GM23248 (cell line): Measurements from ENCODE around the gene ZNF17.

Experiments used
- EZH2 ChIP-seq: fragments of 200-600 bp; sonication (generic); IDR thresholded peaks from 2 replicates; pipeline ENCODE4 v1.6.1; 2018; ENCODE audit warnings: antibody characterized with exemption, mild to moderate bottlenecking; ENCODE audit not compliant: insufficient read depth, poor library complexity, severe bottlenecking
- EZH2phosphoT487 ChIP-seq: fragments of 200-600 bp; sonication (generic); IDR thresholded peaks from 2 replicates; pipeline ENCODE4 v1.6.1; 2018; ENCODE audit warnings: antibody characterized with exemption, moderate library complexity, mild to moderate bottlenecking, low read depth; ENCODE audit not compliant: insufficient read depth

GRCh38 chr19:57403737-57404563 lies 7.0 kb upstream of the ZNF17 start:
- TF ChIP-seq EZH2phosphoT487 (no peak), EZH2 (no peak)
